Gastroesophageal sphincter (tissue), 3 donors: Measurements from ENCODE around the gene COL4A3.

Experiments used
- CTCF ChIP-seq, 4 experiments: fragments of 200-600 bp in 2 of 4; fragments of 450-650 bp in 2 of 4; sonication (generic) in 1 of 4; IDR thresholded peaks; one replicate each; pipeline ENCODE4 v1.5.1; 2017 to 2019; ENCODE audit warnings: antibody characterized with exemption in 4 of 4, mild to moderate bottlenecking in 2 of 4, moderate library complexity in 2 of 4
- EP300 ChIP-seq: sonication (generic); formaldehyde crosslinking; IDR thresholded peaks from one replicate; pipeline ENCODE4 v1.6.1; 2017; ENCODE audit warnings: antibody characterized with exemption, mild to moderate bottlenecking
- POLR2AphosphoS5 ChIP-seq: sonication (generic); formaldehyde crosslinking; IDR thresholded peaks from one replicate; pipeline ENCODE4 v1.6.1; 2017; ENCODE audit warnings: antibody characterized with exemption

DNA sequence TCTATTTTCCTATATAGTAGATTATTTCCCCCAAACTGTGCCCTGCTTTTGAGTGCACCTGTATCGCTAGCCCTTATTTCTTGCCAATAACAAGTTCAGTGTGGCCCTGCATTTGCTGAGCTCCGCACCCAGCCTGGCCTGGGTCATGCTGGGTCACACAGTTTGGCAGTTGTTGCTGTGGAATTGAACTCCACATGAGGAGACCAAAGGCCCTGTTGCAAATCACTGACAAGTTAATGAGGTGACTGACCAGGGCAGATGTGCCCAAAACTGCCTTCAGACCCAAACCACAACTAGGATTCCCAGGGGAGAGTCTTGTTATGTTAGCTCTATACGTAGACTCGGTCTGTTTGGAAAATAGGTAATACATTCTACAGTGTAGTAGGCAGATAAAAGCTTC, 31.4 kb upstream of the COL4A3 start:
- TF ChIP-seq POLR2AphosphoS5 = no peak
- TF ChIP-seq CTCF (IDR thresholded peaks at IDR 0.05) = no peak
- no peak for TF ChIP-seq EP300
